ENCODE results near the gene PRKG1.

The PRKG1 gene

GRCh38 chr10:52106011-52106410 is 1031.7 kb downstream of the PRKG1 start:
- no peak for FAIRE-seq

DNA sequence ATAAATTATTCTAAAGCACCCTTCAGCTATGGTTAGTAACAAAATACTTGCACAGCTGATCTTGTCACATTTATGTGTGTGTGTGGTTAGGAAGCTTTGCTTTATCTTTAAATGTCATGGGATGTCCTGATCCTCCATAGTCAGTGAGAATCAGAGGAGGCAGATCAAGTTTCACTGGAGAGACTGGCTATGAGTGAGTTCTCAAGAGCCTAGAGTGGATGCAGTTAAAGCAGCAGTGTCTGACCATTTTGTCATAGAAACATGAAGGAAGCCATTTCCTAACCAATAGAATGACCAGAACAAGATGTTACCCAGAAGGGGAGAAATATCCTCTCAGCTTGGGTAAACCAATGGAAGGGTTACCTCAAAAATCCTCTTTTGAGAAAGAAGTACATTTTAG is 1032.6 kb downstream of the PRKG1 start:
- no peak for FAIRE-seq

DNA sequence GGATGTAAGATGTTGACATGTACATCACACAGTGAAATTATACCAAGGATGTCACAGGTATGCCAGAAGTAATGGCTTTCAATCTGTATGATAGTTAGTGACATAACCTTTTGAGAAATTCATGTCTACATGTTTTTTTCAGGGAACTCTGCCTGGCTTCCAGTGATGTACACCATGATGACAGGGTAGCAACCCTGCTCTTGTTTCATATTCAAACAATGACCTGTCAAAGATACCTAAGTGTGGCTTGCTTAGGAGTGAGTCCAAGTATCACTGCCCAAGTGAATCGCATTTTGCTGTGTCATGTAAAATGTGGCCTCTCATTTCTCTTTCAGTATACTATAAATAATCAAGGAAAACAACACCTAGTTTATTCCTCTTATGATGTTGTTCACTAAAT is 1033.9 kb downstream of the PRKG1 start:
- FAIRE-seq = no peak

- FAIRE-seq = no peak
Measured at GRCh38 chr10:52110576-52110975, 1036.3 kb downstream of the PRKG1 start.

- no peak for FAIRE-seq
Measured at GRCh38 chr10:52111101-52111891, 1037.0 kb downstream of the PRKG1 start.

GRCh38 chr10:52115823-52116222 is 1041.5 kb downstream of the PRKG1 start:
- FAIRE-seq = no peak

DNA sequence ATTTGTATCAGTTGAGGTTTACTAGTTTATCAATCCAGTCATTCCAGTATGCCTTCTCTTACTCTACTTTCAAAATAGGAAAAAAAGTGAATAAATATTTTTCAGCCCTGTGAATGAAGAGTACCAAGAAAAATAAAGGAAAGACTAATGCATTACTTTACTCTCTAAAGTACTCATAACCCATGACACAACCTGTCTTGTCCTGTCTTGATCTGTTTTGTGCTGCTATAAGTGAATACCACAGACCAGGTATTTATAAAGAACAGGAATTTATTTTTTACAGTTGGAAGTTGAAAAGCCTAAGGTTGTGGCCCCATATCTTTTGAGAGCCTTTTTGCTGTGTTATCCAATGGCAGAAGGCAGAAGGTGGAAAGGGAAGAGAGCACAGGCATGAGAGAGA is 1045.2 kb downstream of the PRKG1 start:
- FAIRE-seq = no peak

DNA sequence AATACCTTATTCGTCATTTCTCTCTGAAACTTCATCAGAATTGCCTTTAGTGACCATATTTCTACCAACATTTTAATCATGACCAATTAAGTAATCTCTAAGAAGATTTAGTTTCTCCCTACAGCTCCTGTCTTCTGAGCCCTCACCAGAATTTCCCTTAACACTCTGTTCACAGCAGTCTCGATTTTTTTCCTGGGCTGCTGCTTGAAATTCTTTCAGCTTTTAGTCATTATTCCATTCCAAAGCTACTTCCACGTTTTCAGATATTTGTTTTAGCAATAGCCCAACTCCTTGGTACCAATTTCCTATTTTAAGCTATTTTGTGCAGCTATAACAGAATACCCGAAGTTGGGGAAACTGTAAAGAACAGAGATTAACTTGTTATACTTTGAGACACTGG is 1047.4 kb downstream of the PRKG1 start:
- no peak for FAIRE-seq

GRCh38 chr10:52128056-52128683 is 1053.9 kb downstream of the PRKG1 start:
- no peak for FAIRE-seq

DNA sequence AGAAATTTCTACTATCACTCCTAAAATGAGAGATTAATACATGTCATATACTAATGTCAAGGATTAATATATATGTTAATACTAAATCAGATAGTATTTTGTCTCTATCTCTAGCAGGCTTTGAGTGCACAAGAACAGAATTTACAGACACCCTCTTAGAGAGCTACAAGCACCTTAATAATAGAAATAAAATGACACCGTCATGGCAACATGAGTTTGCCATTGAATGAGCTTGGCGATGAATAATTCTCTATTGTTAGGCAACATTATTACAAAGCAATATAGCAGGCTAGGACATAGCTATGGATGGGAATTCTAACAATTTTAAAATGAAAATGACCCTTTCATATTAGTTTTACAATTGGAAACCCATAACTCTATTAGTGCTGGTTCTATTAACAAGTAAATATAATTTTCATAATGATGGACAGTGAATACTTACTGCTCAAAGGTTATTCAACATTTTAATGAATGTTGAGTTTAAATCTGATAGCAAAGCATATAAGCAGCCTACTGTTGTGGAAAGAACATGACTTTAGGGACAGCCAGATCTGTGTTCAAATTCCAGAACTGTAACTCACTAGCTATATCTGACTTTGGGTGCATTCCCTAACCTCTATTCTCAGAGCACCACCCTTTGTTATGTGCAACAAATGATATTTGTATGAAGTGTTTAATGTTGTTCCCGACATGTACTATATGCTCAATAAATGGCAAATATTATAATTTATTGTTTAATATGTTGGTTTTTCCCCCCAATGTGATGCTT is 1055.3 kb downstream of the PRKG1 start:
- no peak for FAIRE-seq

GRCh38 chr10:52135101-52135500 is 1060.8 kb downstream of the PRKG1 start:
- no peak for FAIRE-seq

GRCh38 chr10:52136921-52137320 is 1062.6 kb downstream of the PRKG1 start:
- no peak for FAIRE-seq

GRCh38 chr10:52143338-52143737 is 1069.1 kb downstream of the PRKG1 start:
- FAIRE-seq = no peak

- no peak for FAIRE-seq
Measured at GRCh38 chr10:52145636-52146035, 1071.3 kb downstream of the PRKG1 start.

DNA sequence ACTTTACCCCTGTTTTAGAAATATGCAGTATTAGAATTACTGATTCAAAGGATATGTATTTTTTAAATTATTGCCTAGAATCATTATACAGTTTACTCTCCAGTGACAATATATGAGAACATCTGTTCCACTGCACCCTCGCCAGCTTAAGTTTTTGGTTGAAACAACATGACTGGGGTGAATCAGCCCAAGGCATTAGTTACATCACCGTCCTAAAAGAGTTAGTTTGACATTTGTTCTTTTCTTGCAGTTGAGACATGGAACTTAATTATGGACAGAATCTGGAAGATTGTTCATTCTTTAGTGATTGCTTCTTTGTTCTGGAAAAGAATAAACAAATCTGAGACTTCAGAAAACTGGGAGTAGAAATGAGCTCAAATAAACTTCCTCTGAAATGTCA is 1072.5 kb downstream of the PRKG1 start:
- FAIRE-seq = no peak

DNA sequence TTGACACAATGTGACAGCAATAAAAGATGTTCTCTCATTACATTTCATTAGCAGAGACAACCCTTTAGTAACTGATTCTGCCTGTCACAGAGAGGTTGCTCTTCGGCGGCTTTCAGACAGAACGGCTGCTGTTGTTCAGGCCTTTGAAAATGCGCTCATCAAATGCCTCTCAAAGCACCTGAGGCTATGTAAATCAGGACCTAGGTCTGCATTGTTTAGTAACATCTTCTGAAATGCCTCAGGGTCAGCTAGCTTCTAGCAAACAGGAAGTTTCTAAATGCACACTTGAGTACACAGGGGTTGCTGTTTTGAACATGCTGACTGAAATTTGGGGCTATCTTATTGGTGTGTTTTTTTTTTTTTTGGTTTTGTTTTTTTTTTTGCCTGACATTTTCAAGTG is 1096.5 kb downstream of the PRKG1 start:
- FAIRE-seq = no peak

GRCh38 chr10:52172581-52172980 is 1098.3 kb downstream of the PRKG1 start:
- FAIRE-seq = no peak

DNA sequence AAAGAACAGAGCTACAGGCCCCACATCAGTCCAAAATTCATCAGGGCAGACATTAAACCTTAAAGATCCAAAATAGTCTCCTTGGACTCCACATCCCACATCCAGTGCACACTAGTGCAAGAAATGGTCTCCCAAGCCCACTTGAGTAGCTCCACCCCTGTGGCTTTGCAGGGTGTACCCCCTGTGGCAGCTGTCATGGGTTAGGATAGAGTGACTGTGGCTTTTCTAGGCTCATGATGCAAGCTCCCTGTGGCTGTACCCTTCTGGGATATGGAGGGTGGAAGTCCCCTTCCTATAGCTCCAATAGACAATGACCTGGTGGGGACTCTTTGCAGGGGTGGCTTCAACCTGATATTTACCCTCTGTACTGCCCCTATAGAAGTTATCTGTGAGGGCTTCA is 1111.0 kb downstream of the PRKG1 start:
- FAIRE-seq = no peak

- FAIRE-seq = no peak
Measured at GRCh38 chr10:52187521-52188258, 1113.4 kb downstream of the PRKG1 start.

DNA sequence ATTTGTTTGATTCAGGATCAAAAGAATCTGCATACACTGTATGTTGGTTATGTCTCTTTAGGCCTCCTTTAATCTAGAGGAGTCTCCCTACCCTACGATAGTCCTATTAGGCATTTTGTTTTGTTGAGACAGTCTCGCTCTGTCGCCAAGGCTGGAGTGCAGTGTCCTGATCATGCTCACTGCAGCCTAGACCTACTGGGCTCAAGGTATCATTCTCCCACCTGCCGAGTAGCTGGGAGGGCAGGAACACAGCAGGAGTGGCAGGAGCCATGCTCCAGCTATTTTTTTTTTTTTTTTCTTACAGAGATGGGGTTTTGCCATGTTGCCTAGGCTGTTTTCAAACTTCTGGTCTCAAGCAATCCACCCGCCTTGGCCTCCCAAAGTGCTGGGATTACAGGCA is 1116.8 kb downstream of the PRKG1 start:
- FAIRE-seq = no peak

DNA sequence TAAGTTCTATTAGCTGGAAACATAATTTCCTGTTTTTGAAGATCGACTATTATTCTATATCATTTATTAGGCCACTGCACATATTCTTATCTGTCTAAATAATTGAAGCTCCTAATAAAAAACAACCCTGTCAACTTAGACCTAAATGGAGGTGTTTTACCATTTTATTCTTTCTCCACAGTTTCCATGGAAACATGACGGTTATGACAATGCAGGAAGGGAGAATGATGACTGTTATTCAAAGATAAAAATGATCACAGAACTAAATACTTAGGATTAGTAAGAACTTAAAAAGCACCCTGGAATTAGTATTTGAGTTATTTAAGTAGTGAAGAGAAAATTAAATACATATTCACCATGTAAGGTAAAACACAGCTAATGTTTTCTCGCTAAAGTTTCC is 1119.9 kb downstream of the PRKG1 start:
- FAIRE-seq = no peak

DNA sequence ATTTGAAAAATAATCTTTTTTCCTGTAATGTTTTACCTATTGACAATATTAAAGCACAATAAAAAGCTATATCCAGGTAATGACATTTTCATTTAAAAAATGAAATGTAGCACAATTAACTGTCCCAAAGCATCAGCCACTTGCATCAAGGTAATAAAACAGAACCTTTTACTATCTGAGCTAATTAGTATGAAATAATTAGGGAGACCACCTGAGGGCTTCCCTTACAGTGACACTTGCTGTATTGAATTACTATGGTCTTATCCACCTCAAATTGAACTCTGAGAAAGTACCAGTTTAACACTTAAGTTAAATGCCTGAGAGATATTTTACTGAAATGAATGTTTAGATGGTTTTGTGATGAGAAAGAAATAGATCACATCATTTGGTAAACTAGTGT is 1120.4 kb downstream of the PRKG1 start:
- FAIRE-seq = no peak

DNA sequence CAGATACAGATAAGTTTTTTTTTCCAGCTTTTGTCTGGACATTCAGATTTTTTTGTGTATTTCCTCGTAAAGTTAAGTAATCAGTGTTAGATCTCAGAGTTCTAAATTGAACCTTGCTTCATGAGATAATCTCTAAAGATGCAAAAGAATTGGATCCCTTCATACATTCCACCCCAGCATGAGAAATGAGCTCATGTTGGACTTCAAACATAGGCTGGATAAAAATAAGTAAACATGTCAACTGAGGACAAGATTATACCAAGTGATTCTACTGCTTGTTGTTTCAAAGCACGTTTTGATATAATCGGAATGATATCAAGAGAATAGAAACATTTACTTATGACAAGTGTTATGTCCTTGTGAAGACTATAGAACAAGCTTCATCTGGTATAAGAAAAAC is 1122.8 kb downstream of the PRKG1 start:
- FAIRE-seq = no peak

Data from colon (tissue), 2 donors.